ENCODE data around the gene PRPS1.
A peak's percentile ranks its signal among the peaks of the same experiment; 100 is the strongest.
"Not testable (repeated sequence)": the region's sequence is repeated elsewhere in the genome, so short reads cannot be mapped to it uniquely, and the experiment has no call there.

Gene PRPS1

DNA sequence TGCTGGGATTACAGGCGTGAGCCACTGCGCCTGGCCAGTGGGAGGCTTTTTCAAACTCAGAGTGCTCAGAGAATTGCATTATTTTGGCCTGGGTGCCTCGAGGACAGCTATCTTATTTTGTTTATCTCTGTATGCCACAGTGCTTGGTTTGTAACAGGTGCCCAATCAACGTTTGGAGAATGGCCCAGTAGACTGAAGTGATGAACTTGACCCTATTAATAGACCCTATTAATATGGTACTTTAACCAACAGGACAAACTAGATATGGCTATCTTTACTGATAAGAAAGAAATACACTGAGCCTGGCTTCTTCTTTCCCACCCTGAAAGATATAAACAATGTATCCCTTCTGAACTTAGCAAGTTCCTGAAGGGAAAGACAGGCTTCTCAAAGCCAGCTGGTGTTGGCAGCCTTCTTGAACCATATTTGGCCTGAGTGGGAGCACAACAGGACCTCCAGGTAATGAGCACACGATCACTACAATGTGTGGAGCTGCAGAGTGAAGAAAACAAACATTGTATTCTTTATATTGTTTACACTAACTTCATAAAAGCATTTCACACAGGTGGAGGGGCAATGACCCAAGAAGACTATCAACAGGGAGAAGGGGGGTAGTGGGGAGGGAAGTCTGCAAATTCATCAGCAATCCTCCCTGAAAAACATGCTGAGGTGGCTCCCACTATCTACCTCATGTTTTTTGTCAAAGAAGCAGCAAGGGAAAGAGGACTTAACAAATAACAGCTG, 41.7 kb downstream of the PRPS1 start:
- DNase-seq, result no peak
- intact Hi-C loops (cut with DNase I), result loop anchor here (5.0 kb wide), 2 partner anchors 42 to 107 kb away; partner anchors contain the start of genes NCBP2L and TSC22D3

DNA sequence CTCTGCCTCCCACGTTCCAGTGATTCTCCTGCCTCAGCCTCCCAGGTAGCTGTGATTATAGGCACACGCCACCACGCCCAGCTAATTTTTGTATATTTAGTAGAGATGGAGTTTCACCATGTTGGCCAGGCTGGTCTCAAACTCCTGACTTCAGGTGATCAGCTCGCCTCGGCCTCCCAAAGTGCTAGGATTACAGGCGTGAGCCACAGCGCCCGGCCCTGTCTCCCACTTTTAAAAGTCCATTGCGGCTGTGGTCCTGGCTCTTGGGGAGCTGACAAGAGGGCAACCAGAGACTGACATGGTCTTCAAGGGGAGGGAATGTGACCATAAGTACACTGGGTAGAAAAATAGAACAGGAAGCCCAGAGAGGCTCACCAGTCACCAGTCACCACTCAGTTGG, 42.9 kb downstream of the PRPS1 start:
- intact Hi-C loops (cut with DNase I), result loop anchor here (5.0 kb wide), 2 partner anchors 41 to 106 kb away; partner anchors contain the start of genes NCBP2L and TSC22D3
- not testable (repeated sequence) for DNase-seq

DNA sequence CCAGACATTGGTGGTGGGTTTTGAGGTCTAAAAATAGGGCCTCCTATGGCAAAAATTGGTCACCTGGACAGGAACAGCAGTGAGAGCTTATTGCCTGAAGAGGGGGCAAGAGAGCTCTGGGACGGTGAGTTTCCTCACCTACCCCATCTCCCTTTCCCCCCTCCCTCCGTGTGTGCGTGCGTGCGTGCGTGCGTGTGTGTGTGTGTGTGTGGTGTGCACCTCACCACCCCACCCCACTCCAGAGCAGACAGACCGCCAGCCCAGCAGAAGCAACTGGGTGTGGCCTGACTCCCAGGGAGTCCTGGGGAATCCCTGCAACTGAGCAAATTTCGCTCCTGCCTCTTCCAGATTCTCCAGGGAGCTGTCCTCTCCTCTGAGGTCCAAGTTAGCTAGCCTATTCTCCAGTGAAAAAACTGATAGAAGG, 44.7 kb downstream of the PRPS1 start:
- peak in 38 of 42 donors; percentile 9 to 72 (median 50) for DNase-seq
- intact Hi-C loops (cut with DNase I), result loop anchor here (5.0 kb wide), 2 partner anchors 39 to 104 kb away; partner anchors contain the start of genes NCBP2L and TSC22D3

DNA sequence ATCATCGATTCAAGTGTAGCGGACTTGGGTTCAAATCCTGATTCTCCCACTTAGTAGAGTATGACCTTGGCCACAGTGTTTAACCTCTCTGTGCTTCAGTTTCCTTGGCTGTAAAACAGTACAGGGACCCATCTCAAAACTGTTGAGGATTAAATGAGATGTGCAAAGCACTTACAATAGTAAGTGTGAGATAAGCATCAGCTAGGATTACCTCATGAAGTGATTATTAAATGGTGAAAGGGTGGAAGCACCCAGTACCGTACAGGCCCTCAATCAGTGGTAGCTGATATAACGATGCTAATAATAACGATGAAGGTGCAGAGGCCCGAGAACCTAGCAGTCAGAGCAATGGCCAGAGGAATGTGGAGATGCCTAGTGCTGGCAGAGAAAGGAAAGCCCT, 45.1 kb downstream of the PRPS1 start:
- intact Hi-C loops (cut with DNase I), result loop anchor here (5.0 kb wide), 2 partner anchors 39 to 104 kb away; partner anchors contain the start of genes NCBP2L and TSC22D3

DNA sequence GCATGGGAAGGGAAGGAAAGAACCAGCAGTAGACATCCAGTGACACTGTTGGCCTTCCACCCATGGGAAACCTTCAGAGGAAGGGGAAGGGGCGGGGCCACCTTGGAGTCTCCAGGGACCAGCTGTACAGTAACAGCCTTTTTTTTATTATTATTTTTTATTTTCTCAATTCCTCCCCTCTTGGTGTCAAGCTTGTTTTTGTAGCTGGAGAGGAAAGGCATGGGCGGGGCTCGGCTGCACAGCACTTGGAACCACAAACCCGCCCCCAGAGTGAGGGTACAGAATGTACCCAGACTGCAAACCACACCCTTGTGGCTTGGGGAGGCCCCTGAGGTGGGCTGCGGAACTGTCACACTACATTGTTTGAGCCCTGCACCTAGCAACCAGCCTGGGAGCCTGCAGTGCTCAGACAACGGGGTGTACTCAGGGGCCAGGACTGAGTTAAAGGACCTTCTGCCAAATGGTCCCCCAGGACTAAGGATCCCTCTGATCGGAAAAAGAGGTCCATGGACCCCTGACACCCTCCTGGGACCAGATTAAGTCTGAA, 45.7 kb downstream of the PRPS1 start:
- intact Hi-C loops (cut with DNase I), result loop anchor here (5.0 kb wide), 2 partner anchors 38 to 103 kb away; partner anchors contain the start of genes NCBP2L and TSC22D3
- DNase-seq, result peak in 21 of 42 donors; percentile 7 to 60 (median 26)

More for the DNA sequence above, 45.1 kb downstream of the PRPS1 start:
- DNase-seq, result no peak

DNA sequence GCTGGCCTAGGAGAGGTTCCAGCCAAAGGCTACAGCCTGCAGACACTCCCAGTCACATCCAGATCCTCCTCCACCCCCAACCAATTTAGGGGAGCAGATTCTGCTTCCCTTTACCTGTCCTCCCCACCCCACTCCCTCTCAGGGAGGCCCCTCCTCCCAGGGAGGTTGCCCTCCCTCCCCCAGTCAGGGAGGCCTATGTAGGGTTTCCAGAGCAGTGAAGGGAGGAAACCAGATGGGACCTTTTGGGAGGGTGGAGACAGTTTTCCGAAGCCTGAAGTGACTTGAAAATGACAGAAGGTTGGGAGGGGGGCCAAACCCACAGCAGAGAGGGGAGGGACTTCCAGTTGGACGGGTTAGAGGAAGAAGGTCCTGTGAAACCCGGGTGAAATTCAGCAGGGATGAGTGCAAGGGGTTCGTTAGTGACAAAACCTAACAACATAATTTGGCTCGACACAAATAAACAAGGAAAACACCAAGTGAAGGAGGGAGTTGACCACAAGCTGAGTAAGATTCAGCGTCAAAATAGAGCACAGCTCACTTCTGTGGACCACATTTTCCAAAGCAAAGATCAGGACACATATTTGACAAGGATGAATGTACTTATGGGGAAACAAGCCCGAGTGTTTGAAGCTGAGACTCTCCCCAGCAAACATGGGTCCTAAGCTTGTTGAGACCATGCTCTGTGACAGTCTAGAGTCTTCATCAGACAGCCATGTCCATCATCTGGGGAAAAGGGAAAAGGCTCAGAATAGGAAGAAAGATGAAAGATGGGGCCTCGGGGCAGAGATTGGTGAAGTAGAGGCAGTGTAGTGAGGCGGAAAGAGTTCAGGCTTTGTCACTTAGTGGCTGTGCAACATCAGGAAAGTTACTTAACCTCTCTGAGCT, 46.4 kb downstream of the PRPS1 start:
- DNase-seq, result peak in 1 of 42 donors; percentile 33
- intact Hi-C loops (cut with DNase I), result loop anchor here (5.0 kb wide), 2 partner anchors 38 to 103 kb away; partner anchors contain the start of genes NCBP2L and TSC22D3

DNA sequence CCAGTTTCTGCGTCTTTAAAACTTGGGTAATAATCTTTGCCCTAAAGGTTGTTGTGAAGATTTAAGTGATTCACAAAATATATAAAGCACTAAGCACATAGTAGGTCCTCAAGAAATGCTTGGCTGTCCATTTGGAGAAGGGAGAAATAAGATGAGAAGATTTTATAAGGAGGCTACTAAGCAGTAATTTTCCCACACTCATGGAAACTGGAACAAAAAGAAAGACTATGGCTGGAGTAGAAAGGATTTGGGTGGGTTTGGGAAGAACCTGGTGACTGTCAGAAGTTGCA, 47.0 kb downstream of the PRPS1 start:
- intact Hi-C loops (cut with DNase I), result no loop called here
- no peak for DNase-seq

DNA sequence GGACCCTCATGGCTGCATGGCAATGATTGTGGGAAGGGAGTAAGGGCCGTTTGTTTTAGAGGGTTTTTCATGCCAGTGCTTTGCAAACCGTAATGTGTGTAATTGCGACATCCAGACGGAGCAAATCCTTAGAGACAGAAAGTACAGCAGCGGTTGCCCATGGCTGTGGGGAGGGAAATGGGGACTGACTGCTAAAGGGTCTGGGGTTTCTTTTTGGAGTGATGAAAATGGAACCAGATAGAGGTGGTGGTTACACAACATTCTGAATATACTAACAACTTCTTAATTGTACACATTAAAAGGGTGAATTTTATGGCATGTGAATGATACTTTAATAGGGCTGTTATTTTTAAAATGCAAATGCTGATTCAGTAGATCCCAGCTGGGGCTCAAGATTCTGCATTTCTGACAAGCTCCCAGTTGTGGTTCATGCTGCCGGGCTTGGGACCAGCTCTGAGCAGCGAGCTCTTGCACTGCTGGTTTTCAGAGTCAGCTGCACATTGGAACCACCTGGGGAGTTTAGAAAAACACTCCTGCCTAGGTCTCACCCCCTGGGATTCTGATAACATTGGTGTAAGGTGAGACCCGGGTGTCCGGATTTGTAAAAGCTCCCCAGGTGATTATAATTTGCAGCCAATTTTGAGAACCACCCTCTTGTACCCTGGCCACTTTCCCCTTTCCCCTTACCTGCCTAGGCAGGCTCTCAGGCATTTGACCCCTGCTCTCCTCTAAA, 47.7 kb downstream of the PRPS1 start:
- intact Hi-C loops (cut with DNase I), result no loop called here
- DNase-seq, result peak in 10 of 42 donors; percentile 16 to 67 (median 28)

DNA sequence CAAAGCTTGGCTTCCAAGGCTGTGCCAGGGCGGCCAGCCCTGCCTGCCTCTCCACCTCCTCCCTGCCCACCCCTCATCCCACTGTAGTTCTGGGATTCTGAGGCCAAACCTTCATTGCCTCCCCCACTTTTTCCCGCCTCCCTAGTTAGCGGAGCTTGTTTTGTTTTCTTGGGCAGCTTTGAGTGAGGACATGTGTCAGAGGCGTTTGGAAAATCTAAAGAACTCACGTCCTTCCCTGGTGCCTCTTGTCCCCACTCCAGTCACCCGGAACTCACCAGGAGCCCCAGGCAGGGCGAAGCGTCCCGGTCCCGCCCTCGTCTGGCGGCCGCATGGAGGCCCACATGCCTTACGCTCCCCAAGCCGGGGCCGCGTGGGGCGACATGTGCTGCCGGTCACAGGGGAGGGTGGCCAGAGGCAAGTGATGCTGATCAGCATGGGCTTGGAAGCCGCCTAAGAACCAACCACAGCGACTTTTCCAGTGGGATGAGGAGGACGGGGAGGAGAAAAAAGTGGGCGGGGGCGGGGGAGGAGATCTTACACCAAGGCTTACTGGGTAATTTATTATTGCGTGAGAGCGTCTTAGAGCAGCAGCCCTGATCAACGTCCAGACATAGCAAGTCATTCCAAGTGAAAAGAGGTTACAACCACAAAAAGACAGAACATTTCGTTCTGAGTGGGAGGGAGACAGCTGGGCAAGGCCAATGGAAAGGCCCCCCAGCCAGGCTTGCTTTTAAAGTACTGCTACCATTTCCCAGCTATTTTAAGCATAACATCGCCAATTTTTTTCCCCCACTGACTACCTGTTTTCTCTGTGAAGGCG, 48.5 kb downstream of the PRPS1 start:
- DNase-seq, result peak in 39 of 42 donors; percentile 12 to 72 (median 45)
- intact Hi-C loops (cut with DNase I), result no loop called here

DNA sequence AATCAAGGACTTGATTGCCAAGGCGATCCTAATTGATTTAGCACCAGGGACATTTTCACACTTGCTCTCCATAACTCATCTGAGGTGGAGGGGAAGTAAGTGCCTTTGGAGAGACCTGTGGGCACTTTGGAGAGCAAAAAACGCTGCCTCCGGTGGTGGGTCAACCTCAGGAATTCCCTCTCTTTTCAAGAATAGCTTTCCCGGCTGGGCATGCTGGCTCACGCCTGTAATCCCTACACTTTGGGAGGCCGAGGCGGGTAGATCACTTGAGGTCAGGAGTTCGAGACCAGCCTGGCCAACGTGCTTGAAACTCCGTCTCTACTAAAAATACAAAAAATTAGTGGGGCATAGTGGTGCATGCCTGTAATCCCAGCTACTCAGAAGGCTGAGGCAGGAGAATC, 49.2 kb downstream of the PRPS1 start:
- DNase-seq, result no peak
- intact Hi-C loops (cut with DNase I), result no loop called here

DNA sequence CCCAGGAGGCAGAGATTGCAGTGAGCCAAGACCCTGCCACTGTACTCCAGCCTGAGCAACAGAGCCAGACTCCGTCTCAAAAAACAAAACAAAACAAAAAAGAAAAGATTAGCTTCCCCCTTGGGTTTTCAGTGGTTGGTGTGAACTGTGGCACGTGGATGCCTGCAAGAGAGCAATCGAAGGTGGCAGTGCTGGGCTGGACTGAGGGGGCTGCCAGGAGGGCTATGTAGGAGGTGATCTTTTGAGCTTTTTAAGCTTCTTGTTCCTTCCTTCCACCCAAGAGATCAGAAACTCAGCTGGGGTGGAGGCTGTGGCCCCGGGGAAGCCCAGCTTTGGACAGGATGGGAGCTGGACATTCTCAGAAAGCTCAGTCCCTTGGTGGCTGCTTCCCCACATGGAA, 49.6 kb downstream of the PRPS1 start:
- no peak for DNase-seq

DNA sequence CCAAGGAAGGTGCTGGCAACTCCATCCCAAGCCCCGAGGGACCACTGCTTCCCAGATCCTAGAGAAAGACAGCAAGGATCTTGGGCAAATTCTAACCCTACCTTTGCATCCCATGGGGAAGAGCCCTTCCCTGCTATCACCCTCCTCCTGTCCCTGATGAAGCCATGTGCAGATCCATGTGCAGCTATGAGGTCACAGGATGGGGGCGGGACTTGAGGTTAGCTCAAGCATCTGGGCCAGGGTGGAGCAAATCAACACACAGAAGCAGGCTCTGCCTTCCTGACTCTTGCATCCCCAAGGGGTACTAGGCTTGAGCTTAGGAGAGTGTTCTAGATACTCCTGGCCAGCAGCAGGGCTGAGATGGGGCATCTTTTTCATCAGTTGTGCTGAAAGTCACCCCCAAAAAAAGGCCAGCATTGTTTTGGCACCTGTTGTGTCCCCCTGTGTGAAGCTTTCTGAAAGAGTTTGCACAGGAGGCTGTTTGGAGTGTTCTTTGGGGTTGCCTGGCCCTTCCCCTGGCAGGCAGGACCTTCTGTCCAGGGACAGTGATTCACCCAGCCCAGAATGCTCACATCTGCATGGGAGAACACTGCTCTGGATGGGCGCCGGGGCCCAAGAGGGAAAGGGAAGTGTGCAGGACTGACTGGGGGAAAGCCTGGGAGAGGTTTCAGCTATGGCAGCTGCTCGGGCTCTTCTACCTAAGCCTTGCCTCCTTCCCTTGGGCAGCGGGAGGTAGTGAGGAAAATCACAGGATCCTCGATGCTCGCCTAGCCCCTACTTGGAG, 50.8 kb downstream of the PRPS1 start:
- intact Hi-C loops (cut with DNase I), result no loop called here
- no peak for DNase-seq

More for the DNA sequence above, 49.6 kb downstream of the PRPS1 start:
- intact Hi-C loops (cut with DNase I), result no loop called here

DNA sequence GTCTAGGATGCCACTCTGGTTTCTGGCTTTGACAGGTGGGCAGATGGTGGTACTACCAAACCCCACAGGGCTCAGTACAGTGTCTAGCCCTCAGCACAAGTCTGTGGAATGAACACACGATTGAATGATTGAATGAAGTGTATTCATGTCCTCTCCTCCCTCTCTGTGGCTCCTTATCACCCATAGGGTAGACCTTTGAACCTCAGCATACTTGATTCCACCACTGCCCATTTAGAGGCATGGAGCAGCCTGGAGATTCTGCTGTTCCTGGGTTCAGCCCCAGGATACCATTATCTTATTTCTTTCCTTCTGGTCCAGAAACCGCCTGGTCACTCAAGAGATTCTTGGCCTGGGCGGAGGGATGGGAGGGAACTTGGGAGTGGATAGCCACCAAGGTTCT, 53.9 kb downstream of the PRPS1 start:
- intact Hi-C loops (cut with DNase I), result no loop called here
- no peak for DNase-seq

DNA sequence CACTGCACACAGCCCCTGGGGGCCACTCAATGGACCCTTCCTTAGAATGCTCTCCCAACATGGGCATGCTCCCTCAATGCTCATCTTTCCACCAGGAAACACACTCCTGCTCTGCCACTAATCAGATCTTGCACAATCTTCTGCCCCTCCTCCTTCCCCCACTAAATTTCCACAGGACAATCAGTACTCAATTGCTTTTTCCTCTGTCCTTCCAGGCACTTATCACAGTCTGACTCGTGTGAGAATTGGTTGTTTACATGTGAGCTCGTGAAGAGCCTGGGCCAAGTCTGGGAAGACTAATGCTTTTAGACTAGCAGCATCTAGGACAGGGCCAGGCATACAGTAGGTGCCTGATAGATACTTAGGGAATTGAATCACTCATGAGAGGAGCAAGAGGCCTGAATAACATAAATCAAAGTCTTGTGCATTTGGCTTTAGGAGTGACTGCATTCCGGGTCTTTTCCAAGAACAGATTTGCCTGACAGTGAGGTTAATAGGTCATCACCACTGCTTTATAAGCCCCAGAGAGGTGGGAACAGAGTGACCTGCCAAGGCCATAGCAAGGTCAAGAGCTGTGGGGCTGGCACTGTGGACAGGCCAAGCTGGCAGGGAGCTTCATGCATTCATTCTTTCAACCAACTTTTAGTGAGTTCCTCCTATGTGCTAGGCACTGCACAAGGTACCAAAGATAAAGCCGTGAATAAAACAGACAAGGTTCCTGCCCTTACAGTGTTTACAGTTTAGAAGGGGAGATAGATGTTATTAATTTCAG, 55.0 kb downstream of the PRPS1 start:
- intact Hi-C loops (cut with DNase I), result no loop called here
- no peak for DNase-seq

DNA sequence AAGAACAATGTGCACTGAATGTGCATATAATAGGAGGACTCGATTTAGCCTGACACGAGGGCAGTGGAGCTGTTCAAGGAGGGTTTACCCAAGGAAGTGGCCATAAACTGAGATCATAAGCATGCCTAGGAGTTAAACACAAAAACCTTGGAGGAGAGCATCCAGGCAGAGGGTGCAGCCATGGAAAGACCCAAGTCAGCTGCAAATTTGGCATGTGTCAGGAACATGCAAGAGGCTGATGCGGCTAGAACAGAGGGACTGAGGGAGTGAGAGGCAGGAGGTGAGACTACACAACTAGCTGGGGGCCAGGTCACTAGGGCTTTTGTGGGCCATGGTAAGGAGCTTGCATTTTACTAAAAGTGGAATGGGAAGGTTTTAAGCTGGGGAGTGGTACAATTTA, 55.6 kb downstream of the PRPS1 start:
- peak in 1 of 42 donors; percentile 16 for DNase-seq
- intact Hi-C loops (cut with DNase I), result no loop called here

DNA sequence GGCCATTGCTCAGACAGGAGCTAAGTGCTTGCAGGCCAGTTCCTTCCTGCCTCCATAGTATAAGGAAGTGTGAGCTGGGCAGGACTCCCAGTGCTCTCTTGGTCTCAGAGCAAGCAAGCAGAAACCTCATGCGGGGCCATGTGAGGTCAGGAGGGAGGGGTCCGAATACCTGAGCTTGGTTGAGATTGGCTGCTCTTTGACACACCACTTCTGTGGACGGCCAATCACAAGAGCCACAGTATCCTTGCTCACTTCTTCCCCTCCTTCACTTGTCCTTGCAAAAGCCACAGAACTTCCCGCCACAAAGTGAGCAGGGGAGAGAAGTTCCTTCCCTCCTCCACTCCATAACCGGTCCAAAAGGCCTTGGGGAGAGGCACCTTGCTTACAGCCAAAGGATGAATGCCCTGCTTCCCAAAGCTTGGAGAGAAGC, 56.7 kb downstream of the PRPS1 start:
- intact Hi-C loops (cut with DNase I), result no loop called here

More for the DNA sequence above, 56.7 kb downstream of the PRPS1 start:
- peak in 30 of 42 donors; percentile 3 to 74 (median 27) for DNase-seq

Data from head of caudate nucleus (tissue), 42 donors.